Astrocyte (in vitro differentiated cells and primary cell): Measurements from ENCODE around the gene LNPK.

ENCODE experiments used
- CTCF ChIP-seq: IDR thresholded peaks from 2 replicates; pipeline ENCODE4 v1.5.1; 2011; ENCODE audit warnings: low read depth, mild to moderate bottlenecking, inconsistent platforms, low read length, moderate library complexity; ENCODE audit not compliant: insufficient read depth
- EZH2 ChIP-seq: IDR thresholded peaks from 2 replicates; pipeline ENCODE4 v1.6.1; 2012; ENCODE audit warnings: mild to moderate bottlenecking, low read length, inconsistent platforms; ENCODE audit not compliant: insufficient read depth

GRCh38 chr2:175973373-175973772, 28.7 kb downstream of the LNPK start:
- TF ChIP-seq EZH2 (no peak), CTCF (no peak)
